ENCODE measurements around the gene RRP12. TPM values are rescaled to one million over a fixed set of nuclear protein-coding genes. Genes with fewer than 3 reads are reported as not detected.

Gene RRP12
- total RNA-seq, 1 experiment from 2014 or later, result 86.2 TPM

- Histone ChIP-seq H3K4me3 (ENCODE audit: low read depth, low read length, poor library complexity, severe bottlenecking) (peak overlapping the region; percentile 95), H3K36me3 (ENCODE audit: insufficient read depth, low read length, poor library complexity, severe bottlenecking) (peaks cover 6% of the 10 kb centered on the region), H3K27me3 (replicated peaks; ENCODE audit: insufficient read depth, low read depth, low read length, poor library complexity) (no peaks in the 10 kb centered on the region), H3K9me3 (ENCODE audit: low read depth, low read length, poor library complexity, severe bottlenecking) (no peaks in the 10 kb centered on the region), H3K4me1 (ENCODE audit: insufficient read depth, low read length, poor library complexity, severe bottlenecking) (peaks cover 14% of the 10 kb centered on the region), H3K27ac (ENCODE audit: low read depth, low read length, poor library complexity, severe bottlenecking) (peak overlapping the region; percentile 76)
- BruUV-seq (replicated peaks), result TSS peak; percentile 47
- TF ChIP-seq EZH2 (IDR thresholded peaks at IDR 0.05; ENCODE audit: borderline replicate concordance, low read depth, low read length, poor library complexity, severe bottlenecking), result no peak
- TF ChIP-seq CTCF (conservative IDR thresholded peaks at IDR 0.05; ENCODE audit: low read depth, low read length), result no peak
- POLR2A ChIA-PET (ENCODE audit: low non-redundant PET), result no interaction called here
- CTCF ChIA-PET, result no interaction called here
- intact Hi-C loops (cut with micrococcal nuclease; ENCODE audit: unreplicated experiment), result no loop called here
- DNase-seq (ENCODE audit: low spot score), result no peak
These were observed 44.2 kb upstream of the RRP12 start for GRCh38 chr10:97445357-97445721.

GRCh38 chr10:97444212-97444611, 43.1 kb upstream of the RRP12 start:
- H3K27me3 ChIP-seq (replicated peaks; ENCODE audit: insufficient read depth, low read depth, low read length, poor library complexity), result no peaks in the 10 kb centered on the region
- CTCF ChIA-PET, result interaction anchor here (0.7 kb wide), 1 partner anchor 288 kb away, joined by 3 read pairs; no protein-coding TSS in a partner anchor
- BruUV-seq (replicated peaks), result no TSS peak
- peaks cover 14% of the 10 kb centered on the region for H3K4me1 ChIP-seq (ENCODE audit: insufficient read depth, low read length, poor library complexity, severe bottlenecking)
- no peak for TF ChIP-seq CTCF (conservative IDR thresholded peaks at IDR 0.05; ENCODE audit: low read depth, low read length)
- no peak overlapping the region for H3K4me3 ChIP-seq (ENCODE audit: low read depth, low read length, poor library complexity, severe bottlenecking)
- peaks cover 6% of the 10 kb centered on the region for H3K36me3 ChIP-seq (ENCODE audit: insufficient read depth, low read length, poor library complexity, severe bottlenecking)
- H3K9me3 ChIP-seq (ENCODE audit: low read depth, low read length, poor library complexity, severe bottlenecking), result no peaks in the 10 kb centered on the region
- H3K27ac ChIP-seq (ENCODE audit: low read depth, low read length, poor library complexity, severe bottlenecking), result no peak overlapping the region
- intact Hi-C loops (cut with micrococcal nuclease; ENCODE audit: unreplicated experiment), result no loop called here
- no peak for DNase-seq (ENCODE audit: low spot score)
- POLR2A ChIA-PET (ENCODE audit: low non-redundant PET), result no interaction called here

- Histone ChIP-seq H3K27me3 (replicated peaks; ENCODE audit: insufficient read depth, low read depth, low read length, poor library complexity) (no peaks in the 10 kb centered on the region), H3K36me3 (ENCODE audit: insufficient read depth, low read length, poor library complexity, severe bottlenecking) (peaks cover 12% of the 10 kb centered on the region), H3K9me3 (ENCODE audit: low read depth, low read length, poor library complexity, severe bottlenecking) (no peaks in the 10 kb centered on the region), H3K4me3 (ENCODE audit: low read depth, low read length, poor library complexity, severe bottlenecking) (no peak overlapping the region), H3K4me1 (ENCODE audit: insufficient read depth, low read length, poor library complexity, severe bottlenecking) (peaks cover 11% of the 10 kb centered on the region), H3K27ac (ENCODE audit: low read depth, low read length, poor library complexity, severe bottlenecking) (no peak overlapping the region)
- intact Hi-C loops (cut with micrococcal nuclease; ENCODE audit: unreplicated experiment), result no loop called here
- TF ChIP-seq CTCF (conservative IDR thresholded peaks at IDR 0.05; ENCODE audit: low read depth, low read length) (no peak), EZH2 (IDR thresholded peaks at IDR 0.05; ENCODE audit: borderline replicate concordance, low read depth, low read length, poor library complexity, severe bottlenecking) (no peak)
- ChIA-PET CTCF (no interaction called here), POLR2A (ENCODE audit: low non-redundant PET) (no interaction called here)
- BruUV-seq (replicated peaks), result no TSS peak
- DNase-seq (ENCODE audit: low spot score), result no peak
These were observed 41.1 kb upstream of the RRP12 start for GRCh38 chr10:97442277-97442676.
